ENCODE measurements around the gene SDHD.

DNA sequence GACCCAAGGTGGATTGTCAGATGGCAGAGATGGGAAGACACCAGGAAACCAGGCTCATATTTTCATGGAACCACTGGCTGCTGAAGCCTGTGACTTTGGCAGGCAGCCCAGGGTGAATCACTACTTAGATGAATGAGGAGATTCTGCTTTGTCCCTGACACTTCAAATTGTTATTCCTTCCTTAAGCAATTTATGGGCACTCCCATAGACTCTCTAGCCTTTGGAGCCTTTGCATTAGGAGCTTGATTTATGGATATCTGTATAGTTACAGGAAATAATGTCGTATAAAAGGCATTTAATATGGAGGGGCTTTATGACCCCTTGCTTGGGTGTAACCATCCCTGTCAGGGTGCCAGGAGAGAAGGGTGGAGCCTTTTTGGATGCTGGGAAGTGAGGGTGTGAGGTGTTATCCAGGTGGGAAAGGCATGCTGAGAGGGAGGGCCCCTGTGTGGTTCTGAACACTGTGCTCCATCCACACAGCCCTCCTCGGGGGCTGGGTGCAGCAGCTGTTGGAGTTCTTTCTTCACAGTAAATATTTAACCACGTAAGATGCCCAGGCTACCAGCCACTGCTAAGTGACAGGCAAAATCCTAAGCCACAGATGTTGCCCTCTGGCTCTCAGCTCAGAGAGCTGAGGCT is 41.9 kb downstream of the SDHD start:
- no peak for TF ChIP-seq POLR2AphosphoS5 (IDR thresholded peaks at IDR 0.05; ENCODE audit: insufficient read depth, low read depth, low read length)
- TF ChIP-seq, protein P1, sequence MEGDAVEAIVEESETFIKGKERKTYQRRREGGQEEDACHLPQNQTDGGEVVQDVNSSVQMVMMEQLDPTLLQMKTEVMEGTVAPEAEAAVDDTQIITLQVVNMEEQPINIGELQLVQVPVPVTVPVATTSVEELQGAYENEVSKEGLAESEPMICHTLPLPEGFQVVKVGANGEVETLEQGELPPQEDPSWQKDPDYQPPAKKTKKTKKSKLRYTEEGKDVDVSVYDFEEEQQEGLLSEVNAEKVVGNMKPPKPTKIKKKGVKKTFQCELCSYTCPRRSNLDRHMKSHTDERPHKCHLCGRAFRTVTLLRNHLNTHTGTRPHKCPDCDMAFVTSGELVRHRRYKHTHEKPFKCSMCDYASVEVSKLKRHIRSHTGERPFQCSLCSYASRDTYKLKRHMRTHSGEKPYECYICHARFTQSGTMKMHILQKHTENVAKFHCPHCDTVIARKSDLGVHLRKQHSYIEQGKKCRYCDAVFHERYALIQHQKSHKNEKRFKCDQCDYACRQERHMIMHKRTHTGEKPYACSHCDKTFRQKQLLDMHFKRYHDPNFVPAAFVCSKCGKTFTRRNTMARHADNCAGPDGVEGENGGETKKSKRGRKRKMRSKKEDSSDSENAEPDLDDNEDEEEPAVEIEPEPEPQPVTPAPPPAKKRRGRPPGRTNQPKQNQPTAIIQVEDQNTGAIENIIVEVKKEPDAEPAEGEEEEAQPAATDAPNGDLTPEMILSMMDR (IDR thresholded peaks at IDR 0.05; ENCODE audit: extremely low read depth in 1 of 2, insufficient read depth in 1 of 2, low read depth in 1 of 2, low read length in 2 of 2): no peak
- TF ChIP-seq EZH2 (IDR thresholded peaks at IDR 0.05; ENCODE audit: borderline replicate concordance, low read depth, low read length, severe bottlenecking): no peak
- TF ChIP-seq, protein P2, sequence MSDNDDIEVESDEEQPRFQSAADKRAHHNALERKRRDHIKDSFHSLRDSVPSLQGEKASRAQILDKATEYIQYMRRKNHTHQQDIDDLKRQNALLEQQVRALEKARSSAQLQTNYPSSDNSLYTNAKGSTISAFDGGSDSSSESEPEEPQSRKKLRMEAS (IDR thresholded peaks at IDR 0.05; ENCODE audit: insufficient read depth, insufficient read length): no peak
- TF ChIP-seq JUN (IDR thresholded peaks at IDR 0.05; ENCODE audit: borderline replicate concordance, insufficient read depth, insufficient read length, low read depth): no peak
- no peak for TF ChIP-seq GATA2 (IDR thresholded peaks at IDR 0.05; ENCODE audit: insufficient read depth, insufficient read length, low read depth, low read length)
- TF ChIP-seq POLR2A (IDR thresholded peaks at IDR 0.05; ENCODE audit: low read depth, low read length): no peak
- no peak for TF ChIP-seq MYC (IDR thresholded peaks at IDR 0.05; ENCODE audit: low read depth, low read length)
